Transverse colon (tissue), 4 donors: ENCODE data around the gene CUL2. TPM values are rescaled to one million over a fixed set of nuclear protein-coding genes. Genes with fewer than 3 reads are reported as not detected.
A peak's percentile ranks its signal among the peaks of the same experiment; 100 is the strongest.
"Not testable (repeated sequence)": the region's sequence is repeated elsewhere in the genome, so short reads cannot be mapped to it uniquely, and the experiment has no call there.

ENCODE experiments used
- DNase-seq: peaks from one replicate; pipeline ENCODE4 v3.0.0-alpha.2; 2019
- H3K27ac ChIP-seq, 4 donors: fragments of 200-600 bp; sonication (generic); 2 replicates each; pipeline ENCODE4 v1.5.1; 2016 to 2018; ENCODE audit warnings: inconsistent platforms in 4 of 4
- H3K27me3 ChIP-seq: fragments of 200-600 bp; sonication (generic); 2 replicates; pipeline ENCODE4 v1.5.1; 2017; ENCODE audit warnings: inconsistent platforms
- H3K36me3 ChIP-seq, 4 donors: fragments of 200-600 bp; sonication (generic); 2 replicates each; pipeline ENCODE4 v1.5.1; 2017 to 2019; ENCODE audit warnings: inconsistent platforms in 4 of 4
- H3K4me1 ChIP-seq, 4 donors: fragments of 200-600 bp; sonication (generic); 2 replicates each; pipeline ENCODE4 v1.5.1; 2017 to 2020; ENCODE audit warnings: inconsistent platforms in 4 of 4
- H3K4me3 ChIP-seq, 4 donors: fragments of 200-600 bp; sonication (generic); 1 replicate in 1 of 4; 2 replicates in 3 of 4; pipeline versions ENCODE4 v1.5.1 to v1.6.1; 2017 to 2019; ENCODE audit warnings: inconsistent platforms in 4 of 4
- H3K9me3 ChIP-seq, 2 donors: fragments of 200-600 bp; sonication (generic); 2 replicates each; pipeline ENCODE4 v1.5.1; 2017 to 2019; ENCODE audit warnings: inconsistent platforms in 2 of 2
- CTCF ChIP-seq, 5 experiments: fragments of 200-600 bp in 3 of 5; fragments of 450-650 bp in 2 of 5; sonication (generic) in 3 of 5; IDR thresholded peaks; 1 replicate in 2 of 5; 2 replicates in 3 of 5; pipeline ENCODE4 v1.5.1; 2016 to 2017; ENCODE audit warnings: antibody characterized with exemption in 5 of 5, inconsistent platforms in 3 of 5, mild to moderate bottlenecking in 2 of 5, moderate library complexity in 1 of 5
- EP300 ChIP-seq: sonication (generic); formaldehyde crosslinking; IDR thresholded peaks from one replicate; pipeline ENCODE4 v1.6.1; 2017; ENCODE audit warnings: antibody characterized with exemption, low read depth
- POLR2A ChIP-seq: fragments of 450-650 bp; IDR thresholded peaks from one replicate; pipeline ENCODE4 v1.6.1; 2016; ENCODE audit warnings: antibody characterized with exemption, mild to moderate bottlenecking, moderate library complexity
- POLR2AphosphoS5 ChIP-seq, 3 donors: sonication (generic); formaldehyde crosslinking; IDR thresholded peaks; one replicate each; pipeline ENCODE4 v1.6.1; 2016; ENCODE audit warnings: antibody characterized with exemption in 3 of 3
- WGBS, 2 donors: methylation state at CpG; one replicate each; pipeline ENCODE4 v1.1.5; 2018; ENCODE audit warnings: low coverage in 1 of 2; 5-methylcytosine and 5-hydroxymethylcytosine counted together
- in situ Hi-C, 4 donors: fragments of 200-750 bp; cut with MboI; loops; one replicate each; pipeline versions ENCODE4 v1.15.0 to v1.15.1; 2017; ENCODE audit warnings: low sequenced_read_pairs in 3 of 4, low pct_ligation_motif_present in 1 of 4, low pct_unique_long_range_greater_than_20kb in 1 of 4
- intact Hi-C: fragments of 100-400 bp; cut with DNase I; formaldehyde crosslinking; loops from one replicate; pipeline ENCODE4 v1.15.1; 2023; ENCODE audit warnings: low total_unique reads
- total RNA-seq, 4 donors: library from RNA; depleted of rRNA; stranded (reverse); fragments of >200 nt; gene quantifications; one replicate each; pipeline ENCODE4 v1.1.0, GENCODE V29; 2016

CUL2 gene
- total RNA-seq, 4 donors from 2014 or later = 6.0 to 15.4 (median 11.5) TPM

DNA sequence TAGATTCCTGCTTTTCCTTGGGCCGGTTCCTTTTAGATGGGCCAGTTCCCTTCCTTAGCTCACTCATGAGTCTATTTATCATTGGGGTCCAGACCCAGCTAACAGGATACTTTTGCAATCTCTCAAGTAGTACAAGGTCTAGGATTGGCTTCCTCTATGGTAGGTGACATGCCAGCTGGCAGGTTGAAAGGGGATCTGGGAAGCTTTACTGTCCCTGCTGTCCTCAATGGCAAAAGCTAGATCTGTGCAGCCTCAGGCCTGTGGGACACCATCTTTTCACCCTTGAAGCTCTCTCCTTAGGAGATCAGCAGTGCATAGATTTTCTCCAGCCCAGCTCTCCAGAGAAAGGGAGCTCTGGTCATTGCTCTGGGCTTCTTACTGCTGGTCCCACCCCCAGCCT lies 96.4 kb downstream of the CUL2 start:
- H3K36me3 ChIP-seq = no peaks in the 10 kb centered on the region
- no peaks in the 10 kb centered on the region for H3K27me3 ChIP-seq
- H3K4me3 ChIP-seq = no peak overlapping the region
- no peaks in the 10 kb centered on the region for H3K9me3 ChIP-seq
- H3K4me1 ChIP-seq = peaks cover 0 to 6% (median 3%) of the 10 kb centered on the region in 4 donors
- no peak for TF ChIP-seq POLR2AphosphoS5 (IDR thresholded peaks at IDR 0.05)
- TF ChIP-seq EP300 = no peak
- TF ChIP-seq POLR2A = no peak
- TF ChIP-seq CTCF (IDR thresholded peaks at IDR 0.05) = no peak
- WGBS, 2 donors = 80 to 88% methylated on average over 1 of the region's 1 CpG
- intact Hi-C loops = no loop called here
- DNase-seq = no peak
- in situ Hi-C loops = loop anchor here (25.0 kb wide), 3 partner anchors 219 to 331 kb away; no protein-coding TSS in a partner anchor
- H3K27ac ChIP-seq = no peak overlapping the region

- in situ Hi-C loops = loop anchor here (25.0 kb wide), 3 partner anchors 221 to 329 kb away; no protein-coding TSS in a partner anchor
- DNase-seq, H3K36me3 ChIP-seq, H3K9me3 ChIP-seq, intact Hi-C loops, H3K4me1 ChIP-seq, H3K27ac ChIP-seq, H3K4me3 ChIP-seq, H3K27me3 ChIP-seq: not testable (repeated sequence)
- 100% methylated on average over 1 of the region's 1 CpG; no CpG with 5 or more reads in 1 of the 2 donors for WGBS, 2 donors
Observed at GRCh38 chr10:34991117-34991516, 99.0 kb downstream of the CUL2 start.

DNA sequence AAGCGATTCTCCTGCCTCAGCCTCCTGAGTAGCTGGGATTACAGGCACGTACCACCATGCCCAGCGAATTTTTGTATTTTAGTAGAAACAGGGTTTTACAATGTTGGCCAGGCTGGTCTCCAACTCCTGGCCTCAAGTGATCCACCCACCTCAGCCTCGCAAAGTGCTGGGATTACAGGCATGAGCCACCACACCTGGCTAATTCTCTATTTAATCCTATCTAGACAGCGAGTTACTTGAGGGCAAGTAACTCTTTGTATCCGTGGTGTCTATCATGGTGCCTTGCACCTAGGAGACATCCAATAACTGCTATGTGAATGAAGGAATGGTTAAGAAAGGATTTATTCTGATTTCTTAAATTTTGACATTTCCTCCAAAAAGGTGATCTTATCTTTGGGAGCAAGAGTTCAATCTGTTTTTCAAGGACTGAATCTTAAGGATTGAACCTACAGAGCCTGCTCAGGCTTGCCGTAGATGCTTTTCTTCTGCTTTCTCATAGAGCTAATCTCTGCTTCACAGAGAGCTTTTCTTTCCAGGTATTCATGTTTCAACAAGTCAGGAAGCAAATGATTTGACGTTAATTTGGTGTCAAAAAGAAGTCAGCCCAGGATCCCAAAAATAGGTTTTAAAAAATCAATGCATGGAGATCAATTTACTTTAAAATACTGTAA lies 101.6 kb downstream of the CUL2 start:
- Histone ChIP-seq H3K27ac (no peak overlapping the region), H3K4me1 (no peaks in the 10 kb centered on the region), H3K36me3 (no peaks in the 10 kb centered on the region), H3K27me3 (no peaks in the 10 kb centered on the region), H3K4me3 (no peak overlapping the region), H3K9me3 (peaks cover 12 to 13% of the 10 kb centered on the region in 2 donors)
- no peak for DNase-seq
- in situ Hi-C loops (loop anchor here (25.0 kb wide), 3 partner anchors 224 to 326 kb away; no protein-coding TSS in a partner anchor), intact Hi-C loops (no loop called here)
- TF ChIP-seq CTCF (IDR thresholded peaks at IDR 0.05) (no peak), EP300 (no peak), POLR2AphosphoS5 (IDR thresholded peaks at IDR 0.05) (no peak), POLR2A (no peak)
- 91 to 98% methylated on average over 5 to 8 of the region's 8 CpGs for WGBS, 2 donors

GRCh38 chr10:34985823-34986222 lies 104.3 kb downstream of the CUL2 start:
- no peaks in the 10 kb centered on the region for H3K4me1 ChIP-seq
- no peak overlapping the region for H3K4me3 ChIP-seq
- H3K9me3 ChIP-seq = peaks cover 12 to 13% of the 10 kb centered on the region in 2 donors
- no peaks in the 10 kb centered on the region for H3K27me3 ChIP-seq
- no peaks in the 10 kb centered on the region for H3K36me3 ChIP-seq
- TF ChIP-seq CTCF (IDR thresholded peaks at IDR 0.05) (peak in 3 of 5 experiments; percentile 20 to 29 (median 24)), POLR2AphosphoS5 (IDR thresholded peaks at IDR 0.05) (no peak), POLR2A (no peak), EP300 (no peak)
- H3K27ac ChIP-seq = no peak overlapping the region
- in situ Hi-C loops = loop anchor here (25.0 kb wide), 3 partner anchors 226 to 324 kb away; no protein-coding TSS in a partner anchor
- 69% methylated on average over 2 of the region's 2 CpGs; no CpG with 5 or more reads in 1 of the 2 donors for WGBS, 2 donors
- DNase-seq = peak; percentile 18
- intact Hi-C loops = no loop called here
